CD14-positive monocyte (primary cell): ENCODE results near the gene SLC25A19. TPM values are rescaled to one million over a fixed set of nuclear protein-coding genes. Genes with fewer than 3 reads are reported as not detected.
A peak's percentile ranks its signal among the peaks of the same experiment; 100 is the strongest.

Source experiments
- DNase-seq, 3 donors: peaks; one replicate each; pipeline ENCODE4 v3.0.0-alpha.2; 2011 to 2022
- H2AFZ ChIP-seq: 2 replicates; pipeline ENCODE4 v1.6.0; 2012; ENCODE audit warnings: mild to moderate bottlenecking, low read depth, low read length, inconsistent platforms; ENCODE audit not compliant: insufficient read depth, poor library complexity, severe bottlenecking
- H3K27ac ChIP-seq, 2 donors: 1 replicate in 1 of 2; 2 replicates in 1 of 2; pipeline ENCODE4 v1.5.1; 2012 to 2013; ENCODE audit warnings: low read length in 2 of 2, control low read depth in 1 of 2, inconsistent platforms in 1 of 2, low read depth in 1 of 2, mild to moderate bottlenecking in 1 of 2
- H3K27me3 ChIP-seq, 2 donors: one replicate each; pipeline versions ENCODE4 v1.6.0 to v1.6.1; 2011 to 2013; ENCODE audit warnings: low read length in 2 of 2; ENCODE audit not compliant: control insufficient read depth in 2 of 2, insufficient read depth in 2 of 2
- H3K36me3 ChIP-seq, 2 donors: replicated peaks in 1 of 2; 1 replicate in 1 of 2; 2 replicates in 1 of 2; pipeline versions ENCODE4 v1.5.1 to v1.6.1; 2012 to 2013; ENCODE audit warnings: low read length in 2 of 2, control low read depth in 1 of 2, inconsistent platforms in 1 of 2, mild to moderate bottlenecking in 1 of 2; ENCODE audit not compliant: insufficient read depth in 2 of 2, control insufficient read depth in 1 of 2
- H3K4me1 ChIP-seq, 2 donors: 1 replicate in 1 of 2; 2 replicates in 1 of 2; pipeline versions ENCODE4 v1.5.1 to v1.6.1; 2012 to 2013; ENCODE audit warnings: low read length in 2 of 2, control low read depth in 1 of 2, inconsistent platforms in 1 of 2, mild to moderate bottlenecking in 1 of 2, moderate library complexity in 1 of 2; ENCODE audit not compliant: insufficient read depth in 2 of 2, control insufficient read depth in 1 of 2
- H3K4me2 ChIP-seq: replicated peaks from 2 replicates; pipeline ENCODE3; 2012; ENCODE audit warnings: low read length, moderate library complexity, mild to moderate bottlenecking; ENCODE audit not compliant: poor library complexity, severe bottlenecking; ENCODE audit errors: extremely low read depth
- H3K4me3 ChIP-seq, 3 experiments: fragments of 200-600 bp in 1 of 3; sonication (generic) in 1 of 3; replicated peaks in 1 of 3; 1 replicate in 2 of 3; 2 replicates in 1 of 3; pipeline ENCODE4 v1.5.1; 2011 to 2013; ENCODE audit warnings: low read length in 3 of 3, mild to moderate bottlenecking in 3 of 3, control low read depth in 2 of 3, low read depth in 2 of 3, inconsistent platforms in 1 of 3, moderate library complexity in 1 of 3
- H3K79me2 ChIP-seq: 2 replicates; pipeline ENCODE4 v1.6.0; 2012; ENCODE audit warnings: mild to moderate bottlenecking, control low read depth, inconsistent platforms, low read length, moderate library complexity; ENCODE audit not compliant: insufficient read depth
- H3K9ac ChIP-seq: 2 replicates; pipeline ENCODE4 v1.6.0; 2017; ENCODE audit warnings: low read length, mild to moderate bottlenecking; ENCODE audit not compliant: insufficient read depth, poor library complexity, severe bottlenecking
- H3K9me3 ChIP-seq, 2 donors: replicated peaks in 1 of 2; 1 replicate in 1 of 2; 2 replicates in 1 of 2; pipeline versions ENCODE4 v1.5.1 to v1.6.1; 2012 to 2013; ENCODE audit warnings: low read length in 2 of 2, control low read depth in 1 of 2; ENCODE audit not compliant: control insufficient read depth in 1 of 2, insufficient read depth in 1 of 2
- H4K20me1 ChIP-seq: 2 replicates; pipeline ENCODE4 v1.6.0; 2012; ENCODE audit warnings: mild to moderate bottlenecking, low read length, control low read depth, moderate library complexity; ENCODE audit not compliant: insufficient read depth
- H3K27ac Mint-ChIP-seq, 7 donors: one replicate each; pipeline ENCODE4 v1.8.0; 2020; ENCODE audit warnings: mild to moderate bottlenecking in 7 of 7, mixed read lengths in 7 of 7, moderate library complexity in 6 of 7, inconsistent platforms in 2 of 7
- H3K27me3 Mint-ChIP-seq, 3 donors: one replicate each; pipeline ENCODE4 v1.8.0; 2021 to 2022; ENCODE audit warnings: low read depth in 3 of 3, mild to moderate bottlenecking in 3 of 3, mixed read lengths in 3 of 3, moderate library complexity in 3 of 3, inconsistent platforms in 1 of 3
- H3K36me3 Mint-ChIP-seq, 2 donors: one replicate each; pipeline ENCODE4 v1.8.0; 2020; ENCODE audit warnings: mixed read lengths in 2 of 2, inconsistent platforms in 1 of 2, mild to moderate bottlenecking in 1 of 2
- H3K4me1 Mint-ChIP-seq: one replicate; pipeline ENCODE4 v1.8.0; 2020; ENCODE audit warnings: mild to moderate bottlenecking, mixed read lengths
- H3K4me3 Mint-ChIP-seq, 2 donors: one replicate each; pipeline ENCODE4 v1.8.0; 2020; ENCODE audit warnings: mild to moderate bottlenecking in 2 of 2, mixed read lengths in 2 of 2, moderate library complexity in 1 of 2
- H3K9me3 Mint-ChIP-seq, 7 donors: one replicate each; pipeline ENCODE4 v1.8.0; 2020 to 2022; ENCODE audit warnings: mixed read lengths in 7 of 7, mild to moderate bottlenecking in 6 of 7, moderate library complexity in 6 of 7, inconsistent platforms in 2 of 7
- WGBS: methylation state at CpG from one replicate; pipeline ENCODE4 v1.1.5; 2013; ENCODE audit warnings: missing lambda C conversion rate; ENCODE audit not compliant: insufficient coverage; 5-methylcytosine and 5-hydroxymethylcytosine counted together
- intact Hi-C, 2 donors: fragments of 100-400 bp; cut with micrococcal nuclease; formaldehyde crosslinking; loops; one replicate each; pipeline versions ENCODE4 v1.15.0 to v1.15.1; 2023
- polyA minus RNA-seq: library from RNA; depleted of rRNA, polyadenylated mRNA; stranded (reverse); fragments of >200 nt; gene quantifications from 2 replicates; pipeline ENCODE4 v1.2.3, GENCODE V29; 2012
- polyA plus RNA-seq, 3 donors: library from polyadenylated mRNA; depleted of rRNA in 1 of 3; unstranded in 2 of 3; stranded (reverse) in 1 of 3; fragments of 300-500 nt in 2 of 3; fragments of >200 nt in 1 of 3; fragmentation: Illumina TruSeq in 2 of 3; gene quantifications; 1 replicate in 2 of 3; 2 replicates in 1 of 3; pipeline ENCODE4 v1.2.3, GENCODE V29; 2012 to 2021
- total RNA-seq, 12 experiments: library from RNA in 1 of 12; stranded (reverse) in 1 of 12; fragments of 120-200 nt in 1 of 12; gene quantifications; one replicate each; pipeline ENCODE4 v1.2.4 and lab custom pipeline; 2013 to 2026; ENCODE audit warnings: mixed read lengths in 6 of 12, inconsistent platforms in 1 of 12
- TF ChIP-seq, protein P1 (sequence below): fragments of 200-600 bp; IDR thresholded peaks from one replicate; pipeline ENCODE4 v1.8.0; 2022; ENCODE audit warnings: antibody characterized with exemption, mild to moderate bottlenecking

The SLC25A19 gene
- 21.3 TPM for total RNA-seq (2013)
- polyA plus RNA-seq (10 to 100 TPM; 14.4 to 21.5 (median 18.8) TPM), polyA minus RNA-seq (36.5 and 51.7 TPM in 2 replicates), total RNA-seq (lab: John Stamatoyannopoulos, UW) (11.3 to 136 (median 59.7) reads per million in 11 experiments)

DNA sequence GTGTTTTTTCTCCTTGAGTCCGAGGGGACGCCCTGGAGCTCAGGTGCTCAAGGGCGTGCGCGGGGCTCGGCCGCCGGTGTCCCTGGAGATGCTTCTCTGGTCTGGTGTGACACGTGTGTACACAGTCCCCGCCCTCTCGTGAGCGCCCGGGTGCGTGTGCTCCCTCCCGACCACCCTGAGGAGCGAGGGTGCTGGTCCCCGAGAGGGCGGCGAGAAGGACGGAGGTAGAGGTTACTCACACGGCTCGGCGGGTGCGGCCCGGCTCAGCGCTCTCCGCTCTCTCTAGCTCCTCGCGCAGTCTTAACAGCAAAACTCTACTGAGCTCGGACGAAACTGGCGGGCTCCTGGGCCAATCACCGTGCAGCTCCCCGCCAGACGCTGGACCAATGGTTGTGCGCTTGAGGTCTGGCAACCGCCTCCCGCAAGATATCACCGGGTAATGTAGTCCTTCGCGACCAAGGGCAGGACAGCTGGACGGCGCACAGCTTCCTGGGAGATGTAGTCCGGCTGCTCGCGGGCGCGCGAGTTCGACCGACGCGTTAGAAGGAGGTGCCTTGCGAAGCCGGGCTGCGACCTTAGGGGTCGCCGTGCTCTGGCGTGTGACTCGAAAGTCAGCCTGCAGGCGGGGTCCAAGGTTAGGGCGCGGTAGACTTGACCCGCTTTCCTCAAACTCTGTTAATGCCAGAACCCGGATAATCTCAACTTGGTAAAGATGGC, at the start of gene SLC25A19:
SLC25A19 (minus strand) TSS at position 319 of the 717 bp plus-strand sequence. CDS start 2,669 bp downstream, outside the sequence.
- peak within 1 kb of the TSS; percentile 87 for H2AFZ ChIP-seq
- H3K9me3 ChIP-seq = no peaks in the 10 kb centered on the region
- peaks cover 42% of the 10 kb centered on the region for H3K4me1 Mint-ChIP-seq
- peaks cover 18 to 26% of the 10 kb centered on the region in 2 donors for H3K36me3 ChIP-seq
- H3K27me3 Mint-ChIP-seq = no peaks in the 10 kb centered on the region
- TF ChIP-seq, protein P1, sequence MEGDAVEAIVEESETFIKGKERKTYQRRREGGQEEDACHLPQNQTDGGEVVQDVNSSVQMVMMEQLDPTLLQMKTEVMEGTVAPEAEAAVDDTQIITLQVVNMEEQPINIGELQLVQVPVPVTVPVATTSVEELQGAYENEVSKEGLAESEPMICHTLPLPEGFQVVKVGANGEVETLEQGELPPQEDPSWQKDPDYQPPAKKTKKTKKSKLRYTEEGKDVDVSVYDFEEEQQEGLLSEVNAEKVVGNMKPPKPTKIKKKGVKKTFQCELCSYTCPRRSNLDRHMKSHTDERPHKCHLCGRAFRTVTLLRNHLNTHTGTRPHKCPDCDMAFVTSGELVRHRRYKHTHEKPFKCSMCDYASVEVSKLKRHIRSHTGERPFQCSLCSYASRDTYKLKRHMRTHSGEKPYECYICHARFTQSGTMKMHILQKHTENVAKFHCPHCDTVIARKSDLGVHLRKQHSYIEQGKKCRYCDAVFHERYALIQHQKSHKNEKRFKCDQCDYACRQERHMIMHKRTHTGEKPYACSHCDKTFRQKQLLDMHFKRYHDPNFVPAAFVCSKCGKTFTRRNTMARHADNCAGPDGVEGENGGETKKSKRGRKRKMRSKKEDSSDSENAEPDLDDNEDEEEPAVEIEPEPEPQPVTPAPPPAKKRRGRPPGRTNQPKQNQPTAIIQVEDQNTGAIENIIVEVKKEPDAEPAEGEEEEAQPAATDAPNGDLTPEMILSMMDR = no peak
- H3K9me3 Mint-ChIP-seq = no peaks in the 10 kb centered on the region
- H3K9ac ChIP-seq = peak within 1 kb of the TSS; percentile 97
- peak; percentile 97 to 98 (median 97) for DNase-seq
- WGBS = under 1% methylated on average over 61 of the region's 65 CpGs
- peaks cover 44 to 47% of the 10 kb centered on the region in 2 donors for H3K4me1 ChIP-seq
- H3K27ac ChIP-seq = peak within 1 kb of the TSS; percentile 98 to 100
- peak within 1 kb of the TSS; percentile 100 for H3K4me2 ChIP-seq
- H3K27me3 ChIP-seq = no peaks in the 10 kb centered on the region
- H3K4me3 ChIP-seq = peak within 1 kb of the TSS; percentile 52 to 96 (median 92)
- peaks cover 12 to 21% of the 10 kb centered on the region in 2 donors for H3K36me3 Mint-ChIP-seq
- H3K79me2 ChIP-seq = peaks cover 66% of the 10 kb centered on the region
- H3K27ac Mint-ChIP-seq = peak within 1 kb of the TSS; percentile 100
- intact Hi-C loops = loop anchor here in 1 of 2 donors (2.0 to 5.0 kb wide), 2 partner anchors 103 to 124 kb away; no protein-coding TSS in a partner anchor
- H3K4me3 Mint-ChIP-seq = peak within 1 kb of the TSS; percentile 91 to 96
- H4K20me1 ChIP-seq = peaks cover 17% of the 10 kb centered on the region

DNA sequence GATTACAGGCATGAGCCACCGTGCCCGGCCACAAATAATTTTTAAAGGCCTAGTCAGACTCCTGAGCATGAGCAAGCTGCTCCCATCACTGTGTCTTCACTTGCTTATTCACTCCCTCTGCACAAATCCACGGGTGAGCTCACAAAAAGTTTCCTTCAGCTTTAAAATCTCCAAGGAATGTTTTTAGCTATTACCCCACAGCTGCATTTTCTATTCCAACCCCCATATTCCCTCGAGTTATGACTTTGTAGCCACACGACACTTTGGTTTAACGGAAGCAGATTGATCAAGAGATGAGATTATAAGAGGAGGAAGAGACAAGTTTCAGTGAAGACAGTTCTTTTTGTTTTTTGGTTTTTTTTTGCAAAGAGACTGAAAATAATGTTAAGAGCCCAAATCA, 49.1 kb upstream of the SLC25A19 start:
- no peaks in the 10 kb centered on the region for H3K9me3 Mint-ChIP-seq
- intact Hi-C loops = no loop called here
- Histone ChIP-seq H4K20me1 (peaks cover 99% of the 10 kb centered on the region), H3K4me2 (peak overlapping the region; percentile 54), H3K79me2 (peaks cover 97% of the 10 kb centered on the region), H3K9me3 (no peaks in the 10 kb centered on the region), H3K36me3 (peaks cover 4 to 16% of the 10 kb centered on the region in 2 donors), H3K4me1 (peaks cover 56 to 63% of the 10 kb centered on the region in 2 donors), H2AFZ (no peak overlapping the region), H3K27me3 (no peaks in the 10 kb centered on the region), H3K27ac (peak overlapping the region; percentile 16 to 77), H3K4me3 (peak overlapping the region in 1 of 3 experiments; percentile 23), H3K9ac (no peak overlapping the region)
- no peak for DNase-seq
- TF ChIP-seq, protein P1 = no peak
- H3K36me3 Mint-ChIP-seq = peaks cover 11 to 27% of the 10 kb centered on the region in 2 donors
- peak overlapping the region; percentile 2 to 69 for H3K4me3 Mint-ChIP-seq
- H3K27ac Mint-ChIP-seq = peak overlapping the region; percentile 74 to 86 (median 81)
- 7% methylated on average over 4 of the region's 6 CpGs for WGBS
- H3K4me1 Mint-ChIP-seq = peaks cover 72% of the 10 kb centered on the region
- H3K27me3 Mint-ChIP-seq = peaks cover 0 to 2% (median 0%) of the 10 kb centered on the region in 3 donors
